HepG2 (cell line): ENCODE results near the gene POLR1H. TPM values are rescaled to one million over a fixed set of nuclear protein-coding genes. Genes with fewer than 3 reads are reported as not detected.
A peak's percentile ranks its signal among the peaks of the same experiment; 100 is the strongest.

Experiments
- FOXO1 ChIP-seq: sonication (generic); formaldehyde crosslinking; IDR thresholded peaks from 2 replicates; pipeline ENCODE4 v1.4.0; 2020; ENCODE audit warnings: missing genetic modification reagents
- JARID2 ChIP-seq: sonication (generic); formaldehyde crosslinking; IDR thresholded peaks from 2 replicates; pipeline ENCODE4 v1.8.1; 2023; ENCODE audit warnings: missing genetic modification reagents, inconsistent platforms; ENCODE audit not compliant: insufficient replicate concordance
- REPIN1 ChIP-seq: sonication (generic); formaldehyde crosslinking; IDR thresholded peaks from 2 replicates; pipeline ENCODE4 v1.8.0; 2022; ENCODE audit warnings: missing genetic modification reagents, low read depth, mild to moderate bottlenecking, borderline replicate concordance
- SMC3 ChIP-seq: IDR thresholded peaks from 2 replicates; pipeline ENCODE4 v1.6.1; 2011; ENCODE audit warnings: low read length, improper control_type of control experiment
- SRSF1 ChIP-seq: fragments of 200-400 bp; formaldehyde crosslinking; optimal IDR thresholded peaks from 2 replicates; pipeline ENCODE3; 2017; ENCODE audit warnings: mild to moderate bottlenecking, low read depth, low read length, moderate library complexity
- ZNF431 ChIP-seq: sonication (generic); formaldehyde crosslinking; IDR thresholded peaks from 2 replicates; pipeline ENCODE4 v1.9.0; 2022; ENCODE audit warnings: missing genetic modification reagents, low read depth, mild to moderate bottlenecking, borderline replicate concordance
- ZNF709 ChIP-seq: sonication (generic); formaldehyde crosslinking; IDR thresholded peaks from 2 replicates; pipeline ENCODE4 v1.5.0; 2020; ENCODE audit warnings: mild to moderate bottlenecking, missing genetic modification reagents
- polyA plus RNA-seq, 8 experiments: library from polyadenylated mRNA; depleted of rRNA in 3 of 8; stranded (reverse) in 7 of 8; unstranded in 1 of 8; fragments of >200 nt; fragmentation: Illumina TruSeq in 4 of 8; extraction: Trizol in 4 of 8; gene quantifications; 2 replicates each; pipeline versions ENCODE4 v1.2.1 to v1.2.3, GENCODE V29; 2011 to 2016; ENCODE audit warnings: low read depth in 4 of 8, missing spikeins in 1 of 8, mixed read lengths in 1 of 8; ENCODE audit not compliant: insufficient read depth in 1 of 8
- total RNA-seq, 5 experiments: library from RNA; depleted of rRNA; stranded (reverse); fragments of >200 nt; fragmentation: Illumina TruSeq; extraction: Trizol; gene quantifications; 2 replicates each; pipeline ENCODE4 v1.2.3, GENCODE V29; 2016; ENCODE audit warnings: low read depth in 1 of 5
- TF ChIP-seq, protein P1 (sequence below): sonication (generic); formaldehyde crosslinking; IDR thresholded peaks from 2 replicates; pipeline ENCODE4 v1.4.0; 2020; ENCODE audit warnings: missing genetic modification reagents, borderline replicate concordance
- TF ChIP-seq, protein P2 (sequence below): sonication (generic); formaldehyde crosslinking; IDR thresholded peaks from 2 replicates; pipeline ENCODE4 v1.5.1; 2020; ENCODE audit warnings: mild to moderate bottlenecking, missing genetic modification reagents
- TF ChIP-seq, protein P3 (sequence below): sonication (generic); formaldehyde crosslinking; IDR thresholded peaks from 2 replicates; pipeline ENCODE4 v1.5.1; 2020; ENCODE audit warnings: missing genetic modification reagents, mild to moderate bottlenecking, borderline replicate concordance

Gene POLR1H
- total and polyA plus RNA-seq, 2 of the 13 experiments (the other 11 are each of a cell fraction or from before 2014, with no cell fraction given): 61.4 to 79.8 TPM

DNA sequence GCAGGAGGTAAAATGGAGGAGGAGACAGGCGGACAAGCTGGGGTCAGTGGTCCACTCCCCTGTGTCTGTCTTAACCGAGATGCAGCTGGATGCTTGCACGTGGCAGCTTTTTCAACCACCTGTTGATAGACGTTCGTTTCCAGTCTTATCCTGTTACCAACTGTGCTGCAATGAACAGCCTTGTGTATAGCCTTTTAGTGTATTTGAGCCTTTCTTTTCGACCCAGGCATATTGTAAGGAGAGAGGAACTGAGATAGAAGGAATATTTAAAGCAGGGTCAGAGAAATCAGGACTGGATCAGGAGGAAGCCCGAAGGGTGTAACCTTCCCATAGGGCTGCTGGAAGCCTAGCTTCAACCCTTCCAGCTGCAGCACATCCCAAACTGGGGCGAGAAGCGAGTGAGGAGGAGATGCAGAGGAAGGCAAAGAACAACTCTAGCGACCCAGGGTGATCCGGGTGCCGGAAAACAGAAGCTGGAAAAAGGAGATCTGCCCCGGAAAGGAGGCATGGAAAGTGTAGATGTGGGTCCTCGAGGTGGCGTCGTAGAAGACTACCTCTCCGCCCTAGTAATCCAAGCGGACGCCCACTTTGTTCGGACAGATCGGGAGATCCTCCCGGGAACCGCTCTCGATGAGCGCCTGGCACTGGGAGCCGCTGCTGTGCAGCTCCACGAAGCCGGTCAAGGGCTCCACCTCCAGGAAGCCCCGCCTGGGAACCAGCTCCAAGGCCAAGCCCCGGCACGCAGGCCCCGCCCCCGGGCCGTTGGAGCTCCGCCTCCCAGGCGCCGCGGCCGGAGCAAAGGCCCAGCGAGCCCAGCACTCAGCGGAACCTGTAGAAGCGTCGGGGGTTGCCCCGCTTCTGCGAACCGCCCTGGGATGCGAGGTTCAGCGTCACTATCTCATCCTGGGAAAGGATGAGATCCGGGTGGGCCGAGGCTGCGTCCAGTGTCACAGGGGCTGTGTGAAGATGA, 40.7 kb downstream of the POLR1H start (continued):
- TF ChIP-seq, protein P1, sequence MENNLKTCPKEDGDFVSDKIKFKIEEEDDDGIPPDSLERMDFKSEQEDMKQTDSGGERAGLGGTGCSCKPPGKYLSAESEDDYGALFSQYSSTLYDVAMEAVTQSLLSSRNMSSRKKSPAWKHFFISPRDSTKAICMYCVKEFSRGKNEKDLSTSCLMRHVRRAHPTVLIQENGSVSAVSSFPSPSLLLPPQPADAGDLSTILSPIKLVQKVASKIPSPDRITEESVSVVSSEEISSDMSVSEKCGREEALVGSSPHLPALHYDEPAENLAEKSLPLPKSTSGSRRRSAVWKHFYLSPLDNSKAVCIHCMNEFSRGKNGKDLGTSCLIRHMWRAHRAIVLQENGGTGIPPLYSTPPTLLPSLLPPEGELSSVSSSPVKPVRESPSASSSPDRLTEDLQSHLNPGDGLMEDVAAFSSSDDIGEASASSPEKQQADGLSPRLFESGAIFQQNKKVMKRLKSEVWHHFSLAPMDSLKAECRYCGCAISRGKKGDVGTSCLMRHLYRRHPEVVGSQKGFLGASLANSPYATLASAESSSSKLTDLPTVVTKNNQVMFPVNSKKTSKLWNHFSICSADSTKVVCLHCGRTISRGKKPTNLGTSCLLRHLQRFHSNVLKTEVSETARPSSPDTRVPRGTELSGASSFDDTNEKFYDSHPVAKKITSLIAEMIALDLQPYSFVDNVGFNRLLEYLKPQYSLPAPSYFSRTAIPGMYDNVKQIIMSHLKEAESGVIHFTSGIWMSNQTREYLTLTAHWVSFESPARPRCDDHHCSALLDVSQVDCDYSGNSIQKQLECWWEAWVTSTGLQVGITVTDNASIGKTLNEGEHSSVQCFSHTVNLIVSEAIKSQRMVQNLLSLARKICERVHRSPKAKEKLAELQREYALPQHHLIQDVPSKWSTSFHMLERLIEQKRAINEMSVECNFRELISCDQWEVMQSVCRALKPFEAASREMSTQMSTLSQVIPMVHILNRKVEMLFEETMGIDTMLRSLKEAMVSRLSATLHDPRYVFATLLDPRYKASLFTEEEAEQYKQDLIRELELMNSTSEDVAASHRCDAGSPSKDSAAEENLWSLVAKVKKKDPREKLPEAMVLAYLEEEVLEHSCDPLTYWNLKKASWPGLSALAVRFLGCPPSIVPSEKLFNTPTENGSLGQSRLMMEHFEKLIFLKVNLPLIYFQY (CRISPR knock-in tag): peak; percentile 99
- peak; percentile 42; the same call in 1 of the 2 replicates for TF ChIP-seq ZNF431 (CRISPR knock-in tag)
- no peak for TF ChIP-seq SRSF1
- no peak; the same call in 1 of the 2 replicates for TF ChIP-seq ZNF709 (CRISPR knock-in tag)
- TF ChIP-seq, protein P2, sequence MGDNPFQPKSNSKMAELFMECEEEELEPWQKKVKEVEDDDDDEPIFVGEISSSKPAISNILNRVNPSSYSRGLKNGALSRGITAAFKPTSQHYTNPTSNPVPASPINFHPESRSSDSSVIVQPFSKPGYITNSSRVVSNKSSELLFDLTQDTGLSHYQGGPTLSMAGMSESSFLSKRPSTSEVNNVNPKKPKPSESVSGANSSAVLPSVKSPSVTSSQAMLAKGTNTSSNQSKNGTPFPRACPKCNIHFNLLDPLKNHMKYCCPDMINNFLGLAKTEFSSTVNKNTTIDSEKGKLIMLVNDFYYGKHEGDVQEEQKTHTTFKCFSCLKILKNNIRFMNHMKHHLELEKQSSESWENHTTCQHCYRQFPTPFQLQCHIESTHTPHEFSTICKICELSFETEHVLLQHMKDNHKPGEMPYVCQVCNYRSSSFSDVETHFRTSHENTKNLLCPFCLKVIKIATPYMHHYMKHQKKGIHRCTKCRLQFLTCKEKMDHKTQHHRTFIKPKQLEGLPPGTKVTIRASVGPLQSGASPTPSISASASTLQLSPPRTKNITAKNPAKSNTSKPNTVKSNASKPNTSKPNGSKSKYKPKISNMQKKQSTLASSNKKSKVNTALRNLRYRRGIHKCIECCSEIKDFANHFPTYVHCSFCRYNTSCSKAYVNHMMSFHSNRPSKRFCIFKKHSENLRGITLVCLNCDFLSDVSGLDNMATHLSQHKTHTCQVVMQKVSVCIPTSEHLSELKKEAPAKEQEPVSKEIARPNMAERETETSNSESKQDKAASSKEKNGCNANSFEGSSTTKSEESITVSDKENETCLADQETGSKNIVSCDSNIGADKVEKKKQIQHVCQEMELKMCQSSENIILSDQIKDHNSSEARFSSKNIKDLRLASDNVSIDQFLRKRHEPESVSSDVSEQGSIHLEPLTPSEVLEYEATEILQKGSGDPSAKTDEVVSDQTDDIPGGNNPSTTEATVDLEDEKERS (CRISPR knock-in tag): no peak; the same call in 1 of the 2 replicates
- TF ChIP-seq SMC3: no peak
- TF ChIP-seq, protein P3, sequence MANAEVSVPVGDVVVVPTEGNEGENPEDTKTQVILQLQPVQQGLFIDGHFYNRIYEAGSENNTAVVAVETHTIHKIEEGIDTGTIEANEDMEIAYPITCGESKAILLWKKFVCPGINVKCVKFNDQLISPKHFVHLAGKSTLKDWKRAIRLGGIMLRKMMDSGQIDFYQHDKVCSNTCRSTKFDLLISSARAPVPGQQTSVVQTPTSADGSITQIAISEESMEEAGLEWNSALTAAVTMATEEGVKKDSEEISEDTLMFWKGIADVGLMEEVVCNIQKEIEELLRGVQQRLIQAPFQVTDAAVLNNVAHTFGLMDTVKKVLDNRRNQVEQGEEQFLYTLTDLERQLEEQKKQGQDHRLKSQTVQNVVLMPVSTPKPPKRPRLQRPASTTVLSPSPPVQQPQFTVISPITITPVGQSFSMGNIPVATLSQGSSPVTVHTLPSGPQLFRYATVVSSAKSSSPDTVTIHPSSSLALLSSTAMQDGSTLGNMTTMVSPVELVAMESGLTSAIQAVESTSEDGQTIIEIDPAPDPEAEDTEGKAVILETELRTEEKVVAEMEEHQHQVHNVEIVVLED (CRISPR knock-in tag): peak; percentile 59; the same call in 1 of the 2 replicates
- TF ChIP-seq REPIN1 (CRISPR knock-in tag): peak; percentile 32; the same call in 1 of the 2 replicates
- no peak for TF ChIP-seq JARID2 (CRISPR knock-in tag)
- TF ChIP-seq FOXO1 (CRISPR knock-in tag): 0 out of 2 replicates have a peak, but pooled peaks have one; percentile 18
